ENCODE results near the gene NEURL4. TPM values are rescaled to one million over a fixed set of nuclear protein-coding genes. Genes with fewer than 3 reads are reported as not detected.

Gene NEURL4
- total RNA-seq, 1 donor from 2014 or later: 75.2 TPM

DNA sequence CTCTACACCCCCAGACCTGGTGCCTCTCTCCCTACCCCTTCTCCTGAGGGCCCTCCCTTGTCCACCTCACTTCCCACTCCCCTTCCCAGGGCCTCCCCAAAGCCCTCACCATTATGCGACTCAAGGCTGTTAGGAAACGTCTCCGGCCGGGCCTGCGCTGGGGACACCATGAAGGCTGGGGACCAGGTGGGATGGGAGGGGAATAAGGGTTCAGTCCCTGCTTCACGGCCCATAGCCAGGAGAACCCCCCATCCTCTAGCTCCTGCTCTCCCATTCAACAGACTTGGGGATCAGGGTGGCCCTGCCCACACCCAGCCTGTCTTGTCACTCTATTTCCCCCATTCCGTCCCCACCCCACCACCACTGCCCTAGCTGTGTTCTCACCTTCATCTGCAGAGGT is 2.1 kb downstream of the NEURL4 start:
- peaks cover 4% of the 10 kb centered on the region for H3K36me3 Mint-ChIP-seq (ENCODE audit: insufficient read depth)
- no peak for DNase-seq (ENCODE audit: low spot score, unreplicated experiment)

DNA sequence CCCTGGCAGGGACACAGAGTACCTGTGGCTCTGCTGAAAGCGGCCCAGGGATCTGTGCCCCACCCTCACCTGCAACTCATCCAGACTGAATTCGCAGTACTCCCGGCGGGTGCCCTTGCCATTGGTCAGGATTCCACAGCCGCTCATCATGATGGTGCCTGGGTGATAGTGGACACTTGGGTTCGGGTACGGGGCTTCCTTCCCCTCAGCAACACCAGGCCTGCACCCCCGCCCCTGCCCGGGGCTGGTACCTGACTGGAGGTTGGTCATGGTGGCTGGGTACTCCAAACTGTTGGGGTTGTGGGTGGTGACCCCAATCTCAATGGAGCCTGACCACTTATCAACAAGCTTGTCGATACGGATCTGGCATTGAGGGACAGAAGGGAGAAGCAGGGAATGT is 2.9 kb downstream of the NEURL4 start:
- Mint-ChIP-seq H3K27me3 (no peaks in the 10 kb centered on the region), H3K4me3 (ENCODE audit: low read depth) (no peak overlapping the region), H3K36me3 (ENCODE audit: insufficient read depth) (peaks cover 8% of the 10 kb centered on the region), H3K9me3 (ENCODE audit: low read depth) (no peaks in the 10 kb centered on the region), H3K4me1 (ENCODE audit: low read depth) (peaks cover 11% of the 10 kb centered on the region), H3K27ac (no peak overlapping the region)
- no peak for DNase-seq (ENCODE audit: low spot score, unreplicated experiment)
- no peak for TF ChIP-seq CTCF (IDR thresholded peaks at IDR 0.05; ENCODE audit: unreplicated experiment)

More for the DNA sequence above, 2.1 kb downstream of the NEURL4 start:
- no peak for TF ChIP-seq CTCF (IDR thresholded peaks at IDR 0.05; ENCODE audit: unreplicated experiment)
- H3K4me1 Mint-ChIP-seq (ENCODE audit: low read depth): peaks cover 11% of the 10 kb centered on the region
- no peak overlapping the region for H3K27ac Mint-ChIP-seq
- H3K9me3 Mint-ChIP-seq (ENCODE audit: low read depth): no peaks in the 10 kb centered on the region
- H3K4me3 Mint-ChIP-seq (ENCODE audit: low read depth): no peak overlapping the region
- no peaks in the 10 kb centered on the region for H3K27me3 Mint-ChIP-seq

GRCh38 chr17:7325031-7325528 is 4.1 kb downstream of the NEURL4 start:
- H3K36me3 Mint-ChIP-seq (ENCODE audit: insufficient read depth): peaks cover 9% of the 10 kb centered on the region
- no peak overlapping the region for H3K27ac Mint-ChIP-seq
- no peak for DNase-seq (ENCODE audit: low spot score, unreplicated experiment)
- H3K4me3 Mint-ChIP-seq (ENCODE audit: low read depth): no peak overlapping the region
- peaks cover 11% of the 10 kb centered on the region for H3K4me1 Mint-ChIP-seq (ENCODE audit: low read depth)
- no peaks in the 10 kb centered on the region for H3K27me3 Mint-ChIP-seq
- no peaks in the 10 kb centered on the region for H3K9me3 Mint-ChIP-seq (ENCODE audit: low read depth)
- no peak for TF ChIP-seq CTCF (IDR thresholded peaks at IDR 0.05; ENCODE audit: unreplicated experiment)

DNA sequence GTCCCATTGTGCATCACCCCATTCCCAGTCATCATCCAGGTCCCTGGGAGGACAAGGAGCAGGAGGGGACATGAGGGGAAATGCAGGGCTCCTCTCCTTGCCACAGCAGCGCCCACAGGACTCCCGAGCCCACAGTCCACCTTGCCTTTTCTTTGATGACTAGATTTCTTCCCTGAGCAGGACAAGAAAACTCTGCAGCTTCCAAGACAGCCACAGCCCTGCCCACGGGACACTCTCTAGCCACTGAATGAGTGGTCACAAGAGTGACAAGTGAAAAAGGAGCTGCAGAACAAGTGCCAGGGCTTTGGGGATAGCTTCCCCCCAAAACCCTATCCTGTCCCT is 4.7 kb downstream of the NEURL4 start:
- DNase-seq (ENCODE audit: low spot score, unreplicated experiment): no peak
- Mint-ChIP-seq H3K27ac (no peak overlapping the region), H3K36me3 (ENCODE audit: insufficient read depth) (peaks cover 9% of the 10 kb centered on the region), H3K4me3 (ENCODE audit: low read depth) (no peak overlapping the region), H3K27me3 (no peaks in the 10 kb centered on the region), H3K9me3 (ENCODE audit: low read depth) (no peaks in the 10 kb centered on the region), H3K4me1 (ENCODE audit: low read depth) (peaks cover 11% of the 10 kb centered on the region)
- peak; percentile 2 for TF ChIP-seq CTCF (IDR thresholded peaks at IDR 0.05; ENCODE audit: unreplicated experiment)

GRCh38 chr17:7323731-7324437 is 5.3 kb downstream of the NEURL4 start:
- DNase-seq (ENCODE audit: low spot score, unreplicated experiment): peak; percentile 69
- no peaks in the 10 kb centered on the region for H3K9me3 Mint-ChIP-seq (ENCODE audit: low read depth)
- peaks cover 11% of the 10 kb centered on the region for H3K4me1 Mint-ChIP-seq (ENCODE audit: low read depth)
- H3K4me3 Mint-ChIP-seq (ENCODE audit: low read depth): no peak overlapping the region
- no peak overlapping the region for H3K27ac Mint-ChIP-seq
- H3K36me3 Mint-ChIP-seq (ENCODE audit: insufficient read depth): peaks cover 9% of the 10 kb centered on the region
- no peaks in the 10 kb centered on the region for H3K27me3 Mint-ChIP-seq
- peak; percentile 83 for TF ChIP-seq CTCF (IDR thresholded peaks at IDR 0.05; ENCODE audit: unreplicated experiment)

All from progenitor cell of endocrine pancreas (in vitro differentiated cells).